ENCODE results near the gene BACE2.

The BACE2 gene

DNA sequence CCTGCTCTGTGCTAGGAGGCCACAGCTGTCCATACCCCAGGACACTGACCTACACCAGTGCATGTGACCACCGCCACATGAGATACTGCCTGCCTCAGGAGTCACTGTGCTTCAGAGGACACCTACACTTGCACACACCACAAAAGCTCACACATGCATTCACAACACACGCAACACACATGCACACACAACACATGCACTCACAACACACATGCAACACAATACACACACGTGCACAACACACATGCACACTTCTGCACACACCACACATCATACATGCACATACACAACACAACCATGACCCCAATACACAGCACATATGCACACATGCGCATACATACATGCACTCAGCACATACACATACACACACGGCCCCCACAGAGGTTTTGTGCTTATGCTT is 28.7 kb upstream of the BACE2 start:
- H4K20me1 ChIP-seq (ENCODE audit: insufficient read depth, low read length) = no peaks in the 10 kb centered on the region
- H3K4me2 ChIP-seq (ENCODE audit: insufficient read depth, low read length) = no peak overlapping the region
- DNase-seq (no peak), ATAC-seq (ENCODE audit: insufficient read depth, low read depth) (no peak)
- no peaks in the 10 kb centered on the region for H3K9me3 ChIP-seq (ENCODE audit: insufficient read depth, low read length, severe bottlenecking)
- H2AFZ ChIP-seq (ENCODE audit: low read depth, low read length) = no peak overlapping the region
- TF ChIP-seq, protein P1, sequence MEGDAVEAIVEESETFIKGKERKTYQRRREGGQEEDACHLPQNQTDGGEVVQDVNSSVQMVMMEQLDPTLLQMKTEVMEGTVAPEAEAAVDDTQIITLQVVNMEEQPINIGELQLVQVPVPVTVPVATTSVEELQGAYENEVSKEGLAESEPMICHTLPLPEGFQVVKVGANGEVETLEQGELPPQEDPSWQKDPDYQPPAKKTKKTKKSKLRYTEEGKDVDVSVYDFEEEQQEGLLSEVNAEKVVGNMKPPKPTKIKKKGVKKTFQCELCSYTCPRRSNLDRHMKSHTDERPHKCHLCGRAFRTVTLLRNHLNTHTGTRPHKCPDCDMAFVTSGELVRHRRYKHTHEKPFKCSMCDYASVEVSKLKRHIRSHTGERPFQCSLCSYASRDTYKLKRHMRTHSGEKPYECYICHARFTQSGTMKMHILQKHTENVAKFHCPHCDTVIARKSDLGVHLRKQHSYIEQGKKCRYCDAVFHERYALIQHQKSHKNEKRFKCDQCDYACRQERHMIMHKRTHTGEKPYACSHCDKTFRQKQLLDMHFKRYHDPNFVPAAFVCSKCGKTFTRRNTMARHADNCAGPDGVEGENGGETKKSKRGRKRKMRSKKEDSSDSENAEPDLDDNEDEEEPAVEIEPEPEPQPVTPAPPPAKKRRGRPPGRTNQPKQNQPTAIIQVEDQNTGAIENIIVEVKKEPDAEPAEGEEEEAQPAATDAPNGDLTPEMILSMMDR (IDR thresholded peaks at IDR 0.05; ENCODE audit: borderline replicate concordance, extremely low read depth, low read length, poor library complexity, severe bottlenecking) = no peak
- no peak for TF ChIP-seq EZH2 (IDR thresholded peaks at IDR 0.05; ENCODE audit: borderline replicate concordance, low read depth, low read length, severe bottlenecking)
- H3K9ac ChIP-seq (ENCODE audit: low read depth, low read length) = no peak overlapping the region
- H3K27me3 ChIP-seq (ENCODE audit: insufficient read depth, low read length, poor library complexity) = no peaks in the 10 kb centered on the region
- no peaks in the 10 kb centered on the region for H3K4me1 ChIP-seq (ENCODE audit: insufficient read depth, low read length)
- H3K4me3 ChIP-seq (ENCODE audit: low read depth in 1 of 2, low read length in 2 of 2) = no peak overlapping the region
- no peaks in the 10 kb centered on the region for H3K36me3 ChIP-seq (ENCODE audit: insufficient read depth, low read length)
- H3K27ac ChIP-seq (ENCODE audit: low read length) = no peak overlapping the region
- no peaks in the 10 kb centered on the region for H3K79me2 ChIP-seq (ENCODE audit: insufficient read depth, low read length)

DNA sequence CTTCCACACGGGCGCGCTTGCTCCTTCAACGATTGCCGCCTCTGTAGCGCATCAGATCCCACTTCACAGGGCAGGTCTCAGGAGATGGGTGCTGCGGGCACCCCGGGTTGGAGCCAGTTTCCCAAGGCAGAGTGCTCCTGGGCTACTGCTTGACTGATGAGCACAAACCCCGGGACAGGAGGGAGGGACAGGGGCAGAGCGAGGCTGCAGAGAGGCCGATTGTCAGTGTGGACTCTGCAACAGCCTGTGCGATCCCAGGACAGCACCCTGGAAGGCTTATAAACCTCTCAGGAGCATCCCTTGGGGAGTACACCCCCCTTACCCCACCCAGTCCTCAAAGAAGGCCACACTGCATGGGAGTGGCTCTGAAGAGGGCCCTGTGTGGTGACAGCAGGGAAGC is 28.0 kb upstream of the BACE2 start:
- Histone ChIP-seq H4K20me1 (ENCODE audit: insufficient read depth, low read length) (no peaks in the 10 kb centered on the region), H3K79me2 (ENCODE audit: insufficient read depth, low read length) (no peaks in the 10 kb centered on the region), H3K4me2 (ENCODE audit: insufficient read depth, low read length) (no peak overlapping the region), H3K9ac (ENCODE audit: low read depth, low read length) (no peak overlapping the region), H3K9me3 (ENCODE audit: insufficient read depth, low read length, severe bottlenecking) (no peaks in the 10 kb centered on the region), H3K4me1 (ENCODE audit: insufficient read depth, low read length) (no peaks in the 10 kb centered on the region), H3K27ac (ENCODE audit: low read length) (no peak overlapping the region), H3K36me3 (ENCODE audit: insufficient read depth, low read length) (no peaks in the 10 kb centered on the region), H3K4me3 (ENCODE audit: low read depth in 1 of 2, low read length in 2 of 2) (no peak overlapping the region), H3K27me3 (ENCODE audit: insufficient read depth, low read length, poor library complexity) (no peaks in the 10 kb centered on the region), H2AFZ (ENCODE audit: low read depth, low read length) (no peak overlapping the region)
- DNase-seq = no peak
- ATAC-seq (ENCODE audit: insufficient read depth, low read depth) = no peak
- TF ChIP-seq, protein P1 (IDR thresholded peaks at IDR 0.05; ENCODE audit: borderline replicate concordance, extremely low read depth, low read length, poor library complexity, severe bottlenecking) = no peak
- no peak for TF ChIP-seq EZH2 (IDR thresholded peaks at IDR 0.05; ENCODE audit: borderline replicate concordance, low read depth, low read length, severe bottlenecking)

DNA sequence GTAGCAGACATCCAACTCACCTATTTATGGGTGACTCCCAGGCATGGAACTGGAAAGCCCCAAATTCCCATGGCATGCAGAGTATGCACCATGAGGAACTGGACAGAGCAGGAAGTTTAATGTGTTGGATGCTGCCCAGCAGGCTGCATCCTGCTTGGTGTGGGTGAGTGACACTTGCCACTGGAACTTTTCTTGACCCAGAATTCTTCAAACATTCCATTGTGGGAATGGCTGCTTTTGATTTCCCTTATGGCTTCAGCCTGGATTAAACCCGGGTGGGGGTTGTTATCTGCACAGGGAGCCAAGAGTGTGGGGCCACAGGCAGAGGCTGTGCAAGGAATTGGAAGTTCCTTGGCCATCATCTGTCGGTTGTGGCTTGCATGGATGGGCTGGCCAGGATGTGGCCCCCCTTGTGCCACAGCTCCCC is 26.9 kb upstream of the BACE2 start:
- Histone ChIP-seq H4K20me1 (ENCODE audit: insufficient read depth, low read length) (no peaks in the 10 kb centered on the region), H3K9ac (ENCODE audit: low read depth, low read length) (no peak overlapping the region), H2AFZ (ENCODE audit: low read depth, low read length) (no peak overlapping the region), H3K36me3 (ENCODE audit: insufficient read depth, low read length) (no peaks in the 10 kb centered on the region), H3K4me3 (ENCODE audit: low read depth in 1 of 2, low read length in 2 of 2) (no peak overlapping the region), H3K79me2 (ENCODE audit: insufficient read depth, low read length) (no peaks in the 10 kb centered on the region), H3K9me3 (ENCODE audit: insufficient read depth, low read length, severe bottlenecking) (no peaks in the 10 kb centered on the region), H3K4me2 (ENCODE audit: insufficient read depth, low read length) (no peak overlapping the region), H3K27me3 (ENCODE audit: insufficient read depth, low read length, poor library complexity) (no peaks in the 10 kb centered on the region), H3K27ac (ENCODE audit: low read length) (no peak overlapping the region), H3K4me1 (ENCODE audit: insufficient read depth, low read length) (no peaks in the 10 kb centered on the region)
- TF ChIP-seq, protein P1 (IDR thresholded peaks at IDR 0.05; ENCODE audit: borderline replicate concordance, extremely low read depth, low read length, poor library complexity, severe bottlenecking) = no peak
- TF ChIP-seq EZH2 (IDR thresholded peaks at IDR 0.05; ENCODE audit: borderline replicate concordance, low read depth, low read length, severe bottlenecking) = no peak
- ATAC-seq (ENCODE audit: insufficient read depth, low read depth) (no peak), DNase-seq (no peak)
